GM11168 (cell line): ENCODE results near the gene SSH2.
"Not testable (repeated sequence)": the region's sequence is repeated elsewhere in the genome, so short reads cannot be mapped to it uniquely, and the experiment has no call there.

Experiments used
- in situ Hi-C: fragments of 300-500 bp; cut with MboI; formaldehyde crosslinking; loops from one replicate; pipeline ENCODE4 v1.12.0; 2022; ENCODE audit warnings: low sequenced_read_pairs; ENCODE audit not compliant: unreplicated experiment

Gene SSH2, protein sequence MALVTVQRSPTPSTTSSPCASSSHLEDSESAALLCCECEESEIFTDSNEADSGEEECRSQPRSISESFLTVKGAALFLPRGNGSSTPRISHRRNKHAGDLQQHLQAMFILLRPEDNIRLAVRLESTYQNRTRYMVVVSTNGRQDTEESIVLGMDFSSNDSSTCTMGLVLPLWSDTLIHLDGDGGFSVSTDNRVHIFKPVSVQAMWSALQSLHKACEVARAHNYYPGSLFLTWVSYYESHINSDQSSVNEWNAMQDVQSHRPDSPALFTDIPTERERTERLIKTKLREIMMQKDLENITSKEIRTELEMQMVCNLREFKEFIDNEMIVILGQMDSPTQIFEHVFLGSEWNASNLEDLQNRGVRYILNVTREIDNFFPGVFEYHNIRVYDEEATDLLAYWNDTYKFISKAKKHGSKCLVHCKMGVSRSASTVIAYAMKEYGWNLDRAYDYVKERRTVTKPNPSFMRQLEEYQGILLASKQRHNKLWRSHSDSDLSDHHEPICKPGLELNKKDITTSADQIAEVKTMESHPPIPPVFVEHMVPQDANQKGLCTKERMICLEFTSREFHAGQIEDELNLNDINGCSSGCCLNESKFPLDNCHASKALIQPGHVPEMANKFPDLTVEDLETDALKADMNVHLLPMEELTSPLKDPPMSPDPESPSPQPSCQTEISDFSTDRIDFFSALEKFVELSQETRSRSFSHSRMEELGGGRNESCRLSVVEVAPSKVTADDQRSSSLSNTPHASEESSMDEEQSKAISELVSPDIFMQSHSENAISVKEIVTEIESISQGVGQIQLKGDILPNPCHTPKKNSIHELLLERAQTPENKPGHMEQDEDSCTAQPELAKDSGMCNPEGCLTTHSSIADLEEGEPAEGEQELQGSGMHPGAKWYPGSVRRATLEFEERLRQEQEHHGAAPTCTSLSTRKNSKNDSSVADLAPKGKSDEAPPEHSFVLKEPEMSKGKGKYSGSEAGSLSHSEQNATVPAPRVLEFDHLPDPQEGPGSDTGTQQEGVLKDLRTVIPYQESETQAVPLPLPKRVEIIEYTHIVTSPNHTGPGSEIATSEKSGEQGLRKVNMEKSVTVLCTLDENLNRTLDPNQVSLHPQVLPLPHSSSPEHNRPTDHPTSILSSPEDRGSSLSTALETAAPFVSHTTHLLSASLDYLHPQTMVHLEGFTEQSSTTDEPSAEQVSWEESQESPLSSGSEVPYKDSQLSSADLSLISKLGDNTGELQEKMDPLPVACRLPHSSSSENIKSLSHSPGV (N-terminal part only)

GRCh38 chr17:29929533-29930408 is at the start of gene SSH2:
Gene SSH2 (minus strand): TSS chr17:29930228. CDS start chr17:29930000, 228 bp downstream.
- in situ Hi-C loops: loop anchor here (5.0 to 25.0 kb wide), 2 partner anchors 122 to 292 kb away; no protein-coding TSS in a partner anchor

DNA sequence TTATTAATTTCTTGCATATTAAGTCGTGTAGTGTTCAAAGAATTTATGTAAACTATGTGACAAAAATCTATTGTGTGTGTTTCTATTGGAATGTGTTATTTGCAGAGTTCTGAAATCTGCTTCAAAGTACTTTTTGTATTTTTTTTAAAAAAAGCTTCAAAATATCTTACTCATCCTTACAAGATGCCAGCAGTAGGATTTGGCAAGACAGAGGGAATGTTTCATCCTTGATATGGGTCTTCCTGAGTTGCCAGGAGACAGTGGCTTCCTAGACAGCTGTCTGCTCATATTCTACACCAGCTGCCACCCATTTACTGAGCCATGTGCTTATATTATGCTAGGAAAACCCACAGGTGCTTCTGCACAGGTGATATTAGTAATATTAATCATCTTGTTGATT is 47.8 kb upstream of the SSH2 start:
- in situ Hi-C loops: no loop called here

DNA sequence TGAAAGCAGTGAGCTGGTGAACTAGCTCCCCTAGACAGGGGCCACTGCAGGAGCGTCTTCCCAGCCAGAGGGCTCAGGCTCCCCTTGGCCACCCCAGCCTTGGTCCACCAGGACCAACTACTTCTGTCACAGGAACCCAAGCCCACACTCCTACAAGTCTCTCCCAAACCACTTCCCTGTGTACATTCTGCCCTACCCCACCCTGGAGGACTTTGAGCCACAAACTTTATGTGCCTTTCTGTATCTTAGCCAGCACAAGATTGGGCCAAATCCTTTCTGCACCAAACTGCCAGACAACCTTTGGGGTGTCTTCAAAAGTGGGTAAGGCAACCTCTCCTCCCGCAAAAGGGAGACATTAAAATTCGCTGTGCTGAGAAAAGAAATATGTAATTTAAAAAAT is 43.0 kb upstream of the SSH2 start:
- in situ Hi-C loops: no loop called here

- in situ Hi-C loops: no loop called here
Observed at GRCh38 chr17:29972277-29972676, 42.2 kb upstream of the SSH2 start.

DNA sequence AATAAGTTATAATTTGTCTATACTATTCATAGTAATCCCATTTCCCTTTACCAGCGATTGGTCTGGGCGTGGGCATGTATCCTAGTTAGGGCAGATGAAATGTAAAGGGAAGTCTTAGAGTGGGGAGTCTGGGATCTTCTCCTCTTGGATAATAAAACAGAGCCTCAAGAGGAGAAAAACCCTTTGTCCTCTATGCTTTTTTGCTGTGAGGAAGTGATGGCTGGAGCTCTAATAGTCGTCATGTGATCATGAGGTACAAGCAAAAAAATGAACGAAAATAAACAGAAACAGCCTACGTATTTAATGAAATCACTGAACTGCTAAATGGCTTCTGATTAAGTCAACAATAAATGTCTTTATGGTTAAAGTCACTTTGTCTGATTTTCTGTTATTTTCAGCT is 38.2 kb upstream of the SSH2 start:
- in situ Hi-C loops: no loop called here

GRCh38 chr17:29962656-29963055 is 32.6 kb upstream of the SSH2 start:
- in situ Hi-C loops: no loop called here

DNA sequence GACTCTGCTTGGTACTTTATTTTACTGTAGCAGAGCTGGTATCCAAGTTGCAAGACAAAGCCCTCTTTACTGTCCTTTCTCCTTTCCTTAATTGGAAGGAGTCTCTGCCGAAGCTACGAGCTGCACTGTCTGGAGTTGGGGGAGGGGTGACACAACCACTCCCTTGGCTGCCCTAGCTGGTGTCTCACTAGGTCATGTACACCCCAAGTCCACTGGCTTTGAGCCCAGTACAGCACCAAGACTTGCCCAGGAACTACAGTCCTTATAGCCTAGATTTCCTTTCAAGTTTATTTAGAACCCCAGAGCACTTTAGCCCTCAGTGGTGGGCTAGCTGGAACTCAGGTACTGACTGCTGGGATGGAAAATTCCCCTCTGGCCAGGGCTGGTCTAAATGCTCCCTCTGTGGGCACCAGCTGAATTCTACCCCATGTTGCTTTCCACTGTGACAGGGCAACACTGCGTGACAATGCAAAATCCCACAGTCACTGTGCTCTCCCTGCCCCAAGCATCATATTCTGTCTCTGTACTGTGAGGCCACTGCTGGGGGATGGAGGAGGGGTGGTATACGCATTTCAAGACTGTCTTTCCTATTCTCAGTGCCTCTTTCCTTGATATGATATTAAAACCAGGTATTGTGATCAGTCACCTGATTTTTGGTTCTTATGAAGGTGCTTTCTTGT is 29.8 kb upstream of the SSH2 start:
- in situ Hi-C loops: no loop called here

GRCh38 chr17:29958947-29959657 is 29.1 kb upstream of the SSH2 start:
- in situ Hi-C loops: no loop called here

DNA sequence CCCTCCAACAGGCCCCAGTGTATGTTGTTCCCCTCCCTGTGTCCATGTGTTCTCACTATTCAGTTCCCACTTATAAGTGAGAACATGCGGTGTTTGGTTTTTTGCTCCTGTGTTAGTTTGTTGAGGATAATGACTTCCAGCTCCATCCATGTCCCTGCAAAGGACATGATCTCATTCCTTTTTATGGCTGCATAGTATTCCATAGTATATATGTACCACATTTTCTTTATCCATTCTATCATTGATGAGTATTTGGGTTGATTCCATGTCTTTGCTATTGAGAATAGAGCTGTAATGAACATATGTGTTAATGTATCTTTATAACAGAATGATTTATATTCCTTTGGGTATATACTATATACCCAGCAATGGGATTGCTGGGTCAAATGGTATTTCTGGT is 27.5 kb upstream of the SSH2 start:
- in situ Hi-C loops: not testable (repeated sequence)

DNA sequence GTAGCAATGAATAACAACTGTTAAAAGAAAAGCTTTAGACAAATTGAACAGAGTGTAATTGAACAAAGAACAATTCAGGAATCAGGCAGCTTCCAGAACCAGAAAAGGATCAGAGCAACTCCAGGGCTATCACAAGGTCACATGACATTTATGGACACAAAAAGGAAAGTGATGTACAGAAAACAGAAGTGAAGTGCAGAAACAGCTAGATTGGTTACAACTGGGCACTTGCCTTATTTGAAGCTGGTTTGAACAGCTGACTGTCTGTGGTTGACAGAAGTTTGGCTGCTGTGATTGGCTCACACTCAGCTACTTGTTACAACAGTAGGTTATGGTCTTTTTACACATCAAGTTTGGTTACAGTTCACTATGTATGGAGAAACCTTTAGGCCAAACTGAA is 26.2 kb upstream of the SSH2 start:
- in situ Hi-C loops: no loop called here

DNA sequence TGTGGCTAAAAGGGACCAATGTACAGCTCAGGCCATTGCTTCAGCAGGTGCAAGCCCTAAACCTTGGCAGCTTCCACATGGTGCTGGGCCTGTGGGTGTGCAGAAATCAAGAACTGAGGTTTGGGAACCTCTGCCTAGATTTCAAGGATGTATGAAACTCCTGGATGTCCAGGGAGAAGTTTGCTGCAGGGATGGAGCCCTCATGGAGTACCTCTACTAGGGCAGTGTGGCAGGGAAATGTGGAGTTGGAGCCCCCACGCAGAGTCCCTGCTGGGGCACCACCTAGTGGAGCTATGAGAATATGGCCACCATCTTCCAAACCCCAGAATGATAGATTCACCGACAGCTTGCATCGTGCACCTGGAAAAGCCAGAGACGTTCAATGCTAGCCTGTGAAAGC is 24.4 kb upstream of the SSH2 start:
- in situ Hi-C loops: no loop called here

GRCh38 chr17:29949696-29950095 is 19.7 kb upstream of the SSH2 start:
- in situ Hi-C loops: loop anchor here (25.0 kb wide), 1 partner anchor 312 kb away; no protein-coding TSS in a partner anchor

DNA sequence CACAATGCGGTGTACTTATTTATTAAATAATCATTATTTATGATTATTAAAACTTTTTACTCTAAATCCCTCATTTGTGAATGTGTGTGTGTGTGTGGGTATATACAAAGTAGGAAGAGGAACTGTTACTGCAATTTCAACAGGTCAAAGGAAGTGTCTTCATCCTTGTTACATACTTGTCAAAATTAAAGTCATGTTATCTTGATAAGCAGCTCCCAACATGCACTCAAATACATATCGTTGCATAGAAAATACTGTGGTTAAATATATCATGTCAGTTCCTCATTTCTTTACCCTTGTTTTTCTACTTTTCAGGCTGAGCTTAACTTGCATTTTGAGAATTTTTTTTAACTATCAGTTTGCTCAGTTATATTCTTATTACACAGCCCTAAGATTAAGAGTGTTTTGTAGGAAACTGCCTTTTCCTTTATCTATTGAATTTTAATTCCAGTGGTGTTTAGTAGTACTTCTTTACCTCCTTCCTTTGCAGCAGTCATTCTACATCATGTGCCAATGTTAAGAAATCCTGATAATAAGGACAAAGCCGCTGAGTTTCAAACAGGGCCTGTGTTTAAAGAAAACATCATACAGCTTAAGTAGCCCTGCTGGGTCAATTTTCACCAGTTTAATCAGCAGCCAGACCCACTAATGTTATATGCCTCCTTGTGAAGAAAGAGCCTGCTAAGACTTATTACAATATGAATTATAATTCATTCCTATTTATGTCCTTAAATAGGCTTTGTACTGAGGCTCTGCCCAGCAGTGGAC is 18.6 kb upstream of the SSH2 start:
- in situ Hi-C loops: loop anchor here (25.0 kb wide), 1 partner anchor 311 kb away; no protein-coding TSS in a partner anchor

- in situ Hi-C loops: loop anchor here (25.0 kb wide), 1 partner anchor 308 kb away; no protein-coding TSS in a partner anchor
Observed at GRCh38 chr17:29945281-29945680, 15.3 kb upstream of the SSH2 start.

DNA sequence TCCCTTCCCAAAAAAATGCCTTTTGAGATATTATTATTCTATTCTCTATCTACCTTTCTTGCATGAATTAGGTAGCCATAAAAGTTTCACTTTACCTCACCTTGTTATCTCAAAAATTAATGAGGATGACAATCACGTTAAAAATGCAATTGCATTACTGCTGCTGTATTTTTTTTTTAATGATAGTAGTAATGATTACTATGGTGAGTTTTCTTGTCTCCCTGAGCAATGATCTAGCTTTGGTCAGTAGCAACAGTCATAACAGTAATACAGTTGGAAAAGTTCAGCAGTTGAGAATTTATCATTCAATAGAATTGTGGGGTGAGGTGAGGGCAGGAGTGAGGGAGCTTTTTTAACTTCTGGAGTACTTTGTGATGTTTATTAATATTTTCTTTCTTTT is 11.3 kb upstream of the SSH2 start, which contains the start of gene EFCAB5:
TSS of gene EFCAB5 (plus strand) at position 301 of the 400 bp plus-strand sequence. CDS start 163 bp downstream, outside the sequence.
- in situ Hi-C loops: loop anchor here (25.0 kb wide), 1 partner anchor 304 kb away; no protein-coding TSS in a partner anchor

DNA sequence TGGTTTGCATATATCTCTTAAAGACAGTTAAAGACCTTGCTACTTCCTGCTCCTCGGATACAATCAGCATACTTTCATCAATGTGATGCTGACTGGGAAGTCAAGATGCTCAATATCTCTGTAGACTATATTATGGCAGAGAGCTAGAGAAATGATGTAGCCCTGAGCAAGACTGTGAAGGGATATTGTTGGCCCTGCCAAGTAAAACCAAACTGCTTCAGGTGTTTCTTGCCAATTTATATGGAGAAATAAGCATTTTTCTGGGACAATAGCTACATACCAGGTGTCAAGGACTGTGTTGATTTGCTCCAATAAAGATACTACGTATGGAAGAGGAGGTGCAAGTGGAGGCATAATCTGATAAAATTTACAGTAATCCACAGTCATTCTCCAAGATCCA is 6.7 kb upstream of the SSH2 start:
- in situ Hi-C loops: loop anchor here (25.0 kb wide), 1 partner anchor 299 kb away; no protein-coding TSS in a partner anchor

DNA sequence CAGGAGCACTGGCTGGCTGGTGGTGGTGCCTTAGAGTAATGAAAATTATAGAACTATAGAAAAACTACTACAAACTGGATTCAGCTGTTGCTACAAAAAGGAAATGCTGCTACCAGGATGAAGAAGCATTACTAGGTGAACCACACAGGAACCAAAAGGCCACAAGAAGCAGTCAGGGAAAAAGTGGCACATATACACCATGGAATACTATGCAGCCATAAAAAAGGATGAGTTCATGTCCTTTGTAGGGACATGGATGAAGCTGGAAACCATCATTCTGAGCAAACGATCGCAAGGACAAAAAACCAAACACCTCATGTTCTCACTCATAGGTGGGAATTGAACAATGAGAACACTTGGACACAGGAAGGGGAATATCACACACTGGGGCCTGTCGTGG is 5.9 kb upstream of the SSH2 start:
- in situ Hi-C loops: loop anchor here (25.0 kb wide), 1 partner anchor 299 kb away; no protein-coding TSS in a partner anchor
